ENCODE measurements around the gene ZFHX3.

DNA sequence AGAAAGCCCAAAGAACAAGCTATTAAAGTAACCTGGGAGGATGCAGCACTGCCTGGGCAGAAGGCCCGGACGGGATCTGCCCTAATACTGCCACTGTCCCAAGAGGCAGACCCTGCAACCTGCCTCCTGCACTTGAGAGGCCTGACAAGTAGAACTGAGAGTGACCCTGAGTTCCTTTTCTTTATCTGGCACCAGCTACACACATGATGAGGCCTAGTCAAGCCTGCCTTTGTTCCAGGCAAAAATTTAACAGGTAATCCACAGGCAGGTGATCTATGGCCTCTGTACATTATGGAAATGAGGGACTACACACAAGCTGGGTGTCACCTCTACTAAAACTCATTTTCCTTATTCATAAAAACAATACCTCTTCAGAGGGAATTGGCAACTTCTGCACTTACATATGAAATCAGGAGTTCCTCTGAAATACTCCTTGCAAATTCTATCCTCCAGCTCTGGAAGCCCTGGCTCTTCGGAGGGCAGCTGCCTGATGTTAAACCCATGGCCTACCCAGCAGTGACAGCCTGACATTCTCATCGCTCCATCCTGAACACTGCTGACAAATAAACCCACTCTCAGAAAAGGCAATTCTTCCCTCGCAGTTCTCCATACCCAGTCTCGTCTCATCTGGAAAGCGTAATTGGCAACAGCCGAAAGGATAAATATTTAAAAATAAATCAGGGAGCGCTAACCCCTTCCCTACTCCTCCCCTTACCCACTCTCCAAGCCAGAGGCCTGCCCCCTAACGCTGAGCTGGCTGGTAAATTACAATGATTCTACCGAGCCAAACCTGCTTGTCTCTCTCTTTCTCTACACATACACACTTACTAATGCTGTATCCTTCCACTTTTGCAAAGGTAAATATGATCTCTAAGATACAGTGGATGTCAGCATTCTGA lies 2.5 kb upstream of the ZFHX3 start:
- no peak for TF ChIP-seq FOXM1 (IDR thresholded peaks at IDR 0.05; ENCODE audit: borderline replicate concordance)
- TF ChIP-seq SUZ12 (IDR thresholded peaks at IDR 0.05) = no peak
